ENCODE data around the gene PTPRN.
A peak's percentile ranks its signal among the peaks of the same experiment; 100 is the strongest.

Gene PTPRN

GRCh38 chr2:219296142-219296541 lies 13.1 kb downstream of the PTPRN start:
- H3K79me2 ChIP-seq (ENCODE audit: insufficient read depth, low read length) = no peaks in the 10 kb centered on the region
- no peaks in the 10 kb centered on the region for H3F3A ChIP-seq (ENCODE audit: insufficient read depth, low read length)
- H3K27me3 ChIP-seq (ENCODE audit: insufficient read depth, low read length) = peaks cover 3% of the 10 kb centered on the region; the same call in 1 of the 2 replicates
- TF ChIP-seq EZH2 (IDR thresholded peaks at IDR 0.05; ENCODE audit: borderline replicate concordance, low read length) (no peak), CTCF (IDR thresholded peaks at IDR 0.05; ENCODE audit: low read length) (no peak)
- no peaks in the 10 kb centered on the region for H3K9me2 ChIP-seq (ENCODE audit: low read depth, low read length)
- H3K9me3 ChIP-seq (ENCODE audit: low read length) = no peaks in the 10 kb centered on the region
- no peak overlapping the region for H3K27ac ChIP-seq (ENCODE audit: low read depth, low read length, poor library complexity, severe bottlenecking)
- H3K4me1 ChIP-seq (ENCODE audit: insufficient read depth, low read length, severe bottlenecking) = peaks cover 18% of the 10 kb centered on the region
- H3K9ac ChIP-seq (ENCODE audit: low read length) = no peak overlapping the region
- H4K20me1 ChIP-seq (ENCODE audit: insufficient read depth, low read length) = no peaks in the 10 kb centered on the region
- H3K4me3 ChIP-seq (ENCODE audit: low read depth, low read length, poor library complexity, severe bottlenecking) = no peak overlapping the region
- H2AFZ ChIP-seq (ENCODE audit: low read length) = no peak overlapping the region
- H3K4me2 ChIP-seq (ENCODE audit: low read length) = no peak overlapping the region
- H3K36me3 ChIP-seq (ENCODE audit: insufficient read depth, low read length) = no peaks in the 10 kb centered on the region

GRCh38 chr2:219294356-219295351 lies 14.5 kb downstream of the PTPRN start:
- Histone ChIP-seq H3K9ac (ENCODE audit: low read length) (peak overlapping the region; percentile 59), H3K4me1 (ENCODE audit: insufficient read depth, low read length, severe bottlenecking) (peaks cover 18% of the 10 kb centered on the region), H3K79me2 (ENCODE audit: insufficient read depth, low read length) (no peaks in the 10 kb centered on the region), H3K36me3 (ENCODE audit: insufficient read depth, low read length) (no peaks in the 10 kb centered on the region), H3K9me3 (ENCODE audit: low read length) (no peaks in the 10 kb centered on the region), H4K20me1 (ENCODE audit: insufficient read depth, low read length) (no peaks in the 10 kb centered on the region), H3K27me3 (ENCODE audit: insufficient read depth, low read length) (no peaks in the 10 kb centered on the region; the same call in 1 of the 2 replicates), H3F3A (ENCODE audit: insufficient read depth, low read length) (no peaks in the 10 kb centered on the region), H2AFZ (ENCODE audit: low read length) (peak overlapping the region; percentile 10; the same call in 1 of the 2 replicates), H3K9me2 (ENCODE audit: low read depth, low read length) (no peaks in the 10 kb centered on the region), H3K27ac (ENCODE audit: low read depth, low read length, poor library complexity, severe bottlenecking) (no peak overlapping the region), H3K4me2 (ENCODE audit: low read length) (peak overlapping the region; percentile 62), H3K4me3 (ENCODE audit: low read depth, low read length, poor library complexity, severe bottlenecking) (peak overlapping the region; percentile 50)
- no peak for TF ChIP-seq EZH2 (IDR thresholded peaks at IDR 0.05; ENCODE audit: borderline replicate concordance, low read length)
- TF ChIP-seq CTCF (IDR thresholded peaks at IDR 0.05; ENCODE audit: low read length) = peak; percentile 97

- no peaks in the 10 kb centered on the region for H4K20me1 ChIP-seq (ENCODE audit: insufficient read depth, low read length)
- H3K4me1 ChIP-seq (ENCODE audit: insufficient read depth, low read length, severe bottlenecking) = peaks cover 15% of the 10 kb centered on the region
- no peaks in the 10 kb centered on the region for H3K9me3 ChIP-seq (ENCODE audit: low read length)
- H3K9ac ChIP-seq (ENCODE audit: low read length) = no peak overlapping the region; the same call in 1 of the 2 replicates
- no peaks in the 10 kb centered on the region for H3K79me2 ChIP-seq (ENCODE audit: insufficient read depth, low read length)
- H3K27ac ChIP-seq (ENCODE audit: low read depth, low read length, poor library complexity, severe bottlenecking) = no peak overlapping the region
- H3K4me2 ChIP-seq (ENCODE audit: low read length) = no peak overlapping the region; the same call in 1 of the 2 replicates
- H3K9me2 ChIP-seq (ENCODE audit: low read depth, low read length) = no peaks in the 10 kb centered on the region
- H2AFZ ChIP-seq (ENCODE audit: low read length) = no peak overlapping the region
- H3K4me3 ChIP-seq (ENCODE audit: low read depth, low read length, poor library complexity, severe bottlenecking) = no peak overlapping the region
- TF ChIP-seq EZH2 (IDR thresholded peaks at IDR 0.05; ENCODE audit: borderline replicate concordance, low read length) (no peak), CTCF (IDR thresholded peaks at IDR 0.05; ENCODE audit: low read length) (no peak)
- no peaks in the 10 kb centered on the region for H3F3A ChIP-seq (ENCODE audit: insufficient read depth, low read length)
- H3K36me3 ChIP-seq (ENCODE audit: insufficient read depth, low read length) = no peaks in the 10 kb centered on the region
- H3K27me3 ChIP-seq (ENCODE audit: insufficient read depth, low read length) = no peaks in the 10 kb centered on the region; the same call in 1 of the 2 replicates
Observed at GRCh38 chr2:219293736-219294231, 15.4 kb downstream of the PTPRN start.
